GM21619 (cell line): Measurements from ENCODE around the gene JAKMIP3.
A peak's percentile ranks its signal among the peaks of the same experiment; 100 is the strongest.

Experiments
- ATAC-seq: cut with Tn5 transposase; IDR thresholded peaks from one replicate; pipeline ENCODE4 v1.9.1; 2021; ENCODE audit not compliant: unreplicated experiment

JAKMIP3 gene

GRCh38 chr10:132065491-132066105 is at the start of gene JAKMIP3:
Gene JAKMIP3, plus strand, starts transcription at chr10:132065946. Its CDS starts 38,863 bp downstream, at chr10:132104809.
- ATAC-seq: no peak

- no peak for ATAC-seq
These were observed 49.2 kb upstream of the JAKMIP3 start for GRCh38 chr10:132016514-132016913.

GRCh38 chr10:132018446-132018845 is 47.3 kb upstream of the JAKMIP3 start:
- no peak for ATAC-seq

GRCh38 chr10:132019366-132019765 is 46.4 kb upstream of the JAKMIP3 start:
- ATAC-seq: no peak

GRCh38 chr10:132020456-132020855 is 45.3 kb upstream of the JAKMIP3 start:
- no peak for ATAC-seq

GRCh38 chr10:132021046-132021445 is 44.7 kb upstream of the JAKMIP3 start:
- ATAC-seq: no peak

GRCh38 chr10:132021504-132022143 is 44.1 kb upstream of the JAKMIP3 start:
- no peak for ATAC-seq

- ATAC-seq: no peak
These were observed 43.5 kb upstream of the JAKMIP3 start for GRCh38 chr10:132022241-132022640.

GRCh38 chr10:132023092-132023811 is 42.5 kb upstream of the JAKMIP3 start:
- peak; percentile 86 for ATAC-seq

GRCh38 chr10:132027423-132027983 is 38.2 kb upstream of the JAKMIP3 start:
- ATAC-seq: no peak

- no peak for ATAC-seq
These were observed 37.0 kb upstream of the JAKMIP3 start for GRCh38 chr10:132028706-132029105.

GRCh38 chr10:132030898-132031463 is 34.8 kb upstream of the JAKMIP3 start:
- no peak for ATAC-seq

- ATAC-seq: no peak
These were observed 32.1 kb upstream of the JAKMIP3 start for GRCh38 chr10:132033632-132034031.

- ATAC-seq: no peak
These were observed 30.3 kb upstream of the JAKMIP3 start for GRCh38 chr10:132035476-132035875.

GRCh38 chr10:132036153-132036886 is 29.4 kb upstream of the JAKMIP3 start:
- no peak for ATAC-seq

GRCh38 chr10:132036887-132037675 is 28.7 kb upstream of the JAKMIP3 start:
- ATAC-seq: no peak

- no peak for ATAC-seq
These were observed 28.1 kb upstream of the JAKMIP3 start for GRCh38 chr10:132037676-132037975.

GRCh38 chr10:132039371-132039770 is 26.4 kb upstream of the JAKMIP3 start:
- no peak for ATAC-seq

GRCh38 chr10:132040046-132040445 is 25.7 kb upstream of the JAKMIP3 start:
- ATAC-seq: no peak

GRCh38 chr10:132041340-132041739 is 24.4 kb upstream of the JAKMIP3 start:
- no peak for ATAC-seq
